Measurements from ENCODE around the gene TSPY10. TPM values are rescaled to one million over a fixed set of nuclear protein-coding genes. Genes with fewer than 3 reads are reported as not detected.
"Not testable (repeated sequence)": the region's sequence is repeated elsewhere in the genome, so short reads cannot be mapped to it uniquely, and the experiment has no call there.

TSPY10 gene
- total RNA-seq (not detected in 2 replicates), polyA plus RNA-seq (not detected in 2 replicates)

- H3K27ac ChIP-seq; H3K36me3 ChIP-seq; DNase-seq (ENCODE audit: low read depth in 1 of 2, low spot score in 1 of 2); H3K27me3 ChIP-seq; H3K4me3 ChIP-seq; H3K9me3 ChIP-seq (ENCODE audit: low read depth); H3K4me1 ChIP-seq (ENCODE audit: low read depth): not testable (repeated sequence)
Observed at GRCh38 chrY:9527580-9527979, at the start of gene TSPY10. Gene TSPY10 (plus strand): TSS chrY:9527880. CDS start chrY:9527926, 46 bp downstream.

- not testable (repeated sequence) for H3K4me1 ChIP-seq (ENCODE audit: low read depth); H3K9me3 ChIP-seq (ENCODE audit: low read depth); H3K36me3 ChIP-seq; H3K27me3 ChIP-seq; DNase-seq (ENCODE audit: low read depth in 1 of 2, low spot score in 1 of 2); H3K4me3 ChIP-seq; H3K27ac ChIP-seq
Observed at GRCh38 chrY:9486967-9487366, 40.7 kb upstream of the TSPY10 start, which contains the start of gene TSPY9. Gene TSPY9 (plus strand): TSS chrY:9487267. CDS start chrY:9487313, 46 bp downstream.

- not testable (repeated sequence) for H3K27ac ChIP-seq; H3K4me3 ChIP-seq; H3K4me1 ChIP-seq (ENCODE audit: low read depth); H3K27me3 ChIP-seq; H3K9me3 ChIP-seq (ENCODE audit: low read depth); DNase-seq (ENCODE audit: low read depth in 1 of 2, low spot score in 1 of 2); H3K36me3 ChIP-seq
Observed at GRCh38 chrY:9504396-9504795, 23.3 kb upstream of the TSPY10 start.

- not testable (repeated sequence) for H3K27ac ChIP-seq; H3K9me3 ChIP-seq (ENCODE audit: low read depth); H3K4me1 ChIP-seq (ENCODE audit: low read depth); H3K27me3 ChIP-seq; DNase-seq (ENCODE audit: low read depth in 1 of 2, low spot score in 1 of 2); H3K4me3 ChIP-seq; H3K36me3 ChIP-seq
Observed at GRCh38 chrY:9516287-9516686, 11.4 kb upstream of the TSPY10 start.

Other genes starting within 250 kb of the TSPY10 start
- gene TSPY4, start 190.4 kb upstream of the TSPY10 start, total RNA-seq, result not detected in 2 replicates
- gene TSPY4, start 190.4 kb upstream of the TSPY10 start, polyA plus RNA-seq, result not detected in 2 replicates
- gene TSPY8, start 170.1 kb upstream of the TSPY10 start, total RNA-seq, result not detected in 2 replicates
- gene TSPY8, start 170.1 kb upstream of the TSPY10 start, polyA plus RNA-seq, result not detected in 2 replicates
- gene TSPY3, start 129.5 kb upstream of the TSPY10 start, total RNA-seq, result not detected in 2 replicates
- gene TSPY3, start 129.5 kb upstream of the TSPY10 start, polyA plus RNA-seq, result not detected in 2 replicates
- not detected in 2 replicates for gene TSPY1, start 60.9 kb upstream of the TSPY10 start, total RNA-seq
- not detected in 2 replicates for gene TSPY1, start 60.9 kb upstream of the TSPY10 start, polyA plus RNA-seq
- gene TSPY9, start 40.6 kb upstream of the TSPY10 start, total RNA-seq, result not detected in 2 replicates
- not detected in 2 replicates for gene TSPY9, start 40.6 kb upstream of the TSPY10 start, polyA plus RNA-seq

Measured in cardiac muscle cell (in vitro differentiated cells and primary cell).